WTC11 (cell line): Measurements from ENCODE around the gene CELF4. TPM values are rescaled to one million over a fixed set of nuclear protein-coding genes. Genes with fewer than 3 reads are reported as not detected.
A peak's percentile ranks its signal among the peaks of the same experiment; 100 is the strongest.

ENCODE experiments used
- ATAC-seq: fragments of 200-7000 bp; cut with Tn5 transposase; 2 replicates; pipeline ENCODE4 v1.10.0; 2021; ENCODE audit warnings: mild to moderate bottlenecking, moderate library complexity
- CTCF ChIA-PET: fragments of 300-600 bp; sonication (Branson Sonifier 250); formaldehyde crosslinking; loops from one replicate; lab custom pipeline; 2021; ENCODE audit warnings: antibody characterized with exemption; lab: Charles Lee
- POLR2A ChIA-PET: fragments of 350-600 bp; sonication (Branson Sonifier 250); formaldehyde crosslinking; loops from one replicate; lab custom pipeline; 2021; ENCODE audit warnings: antibody characterized with exemption; lab: Charles Lee
- DNase-seq: peaks from one replicate; pipeline ENCODE4 v3.0.0; 2021; ENCODE audit warnings: low spot score
- H3K27ac Mint-ChIP-seq: 2 replicates; pipeline ENCODE4 v1.8.0; 2021; ENCODE audit warnings: mixed read lengths
- H3K27me3 Mint-ChIP-seq: 2 replicates; pipeline ENCODE4 v1.8.0; 2021; ENCODE audit warnings: low read depth, mild to moderate bottlenecking, moderate library complexity, mixed read lengths
- H3K36me3 Mint-ChIP-seq: 2 replicates; pipeline ENCODE4 v1.8.0; 2021; ENCODE audit warnings: mixed read lengths
- H3K4me1 Mint-ChIP-seq: 2 replicates; pipeline ENCODE4 v1.8.0; 2022; ENCODE audit warnings: mixed read lengths
- H3K4me3 Mint-ChIP-seq: 2 replicates; pipeline ENCODE4 v1.8.0; 2021; ENCODE audit warnings: mild to moderate bottlenecking, moderate library complexity, mixed read lengths
- H3K9me3 Mint-ChIP-seq: 2 replicates; pipeline ENCODE4 v1.8.0; 2021; ENCODE audit warnings: mixed read lengths
- ATF1 ChIP-seq: sonication (generic); formaldehyde crosslinking; IDR thresholded peaks from 2 replicates; pipeline ENCODE4 v1.8.1; 2023; ENCODE audit warnings: mild to moderate bottlenecking, moderate library complexity, missing genetic modification reagents
- ATF2 ChIP-seq: sonication (generic); formaldehyde crosslinking; IDR thresholded peaks from 2 replicates; pipeline ENCODE4 v1.8.1; 2022; ENCODE audit warnings: low read depth, missing genetic modification reagents, borderline replicate concordance
- CTCF ChIP-seq: fragments of 200-600 bp; IDR thresholded peaks from 2 replicates; pipeline ENCODE4 v1.8.0; 2022; ENCODE audit warnings: antibody characterized with exemption
- ELF4 ChIP-seq: sonication (generic); formaldehyde crosslinking; IDR thresholded peaks from 2 replicates; pipeline ENCODE4 v1.8.1; 2022; ENCODE audit warnings: low read depth, mild to moderate bottlenecking, moderate library complexity, missing genetic modification reagents
- ERG ChIP-seq: fragments of 250-450 bp; sonication (Bioruptor Pico); IDR thresholded peaks from 2 replicates; pipeline ENCODE4 v1.8.0; 2021; ENCODE audit warnings: mild to moderate bottlenecking
- ESRRA ChIP-seq: sonication (generic); formaldehyde crosslinking; IDR thresholded peaks from 2 replicates; pipeline ENCODE4 v1.8.1; 2022; ENCODE audit warnings: mild to moderate bottlenecking, missing genetic modification reagents, borderline replicate concordance
- GABPB1 ChIP-seq: sonication (generic); formaldehyde crosslinking; IDR thresholded peaks from 2 replicates; pipeline ENCODE4 v1.8.1; 2023; ENCODE audit warnings: mild to moderate bottlenecking, missing genetic modification reagents
- JUN ChIP-seq: sonication (generic); formaldehyde crosslinking; IDR thresholded peaks from 2 replicates; pipeline ENCODE4 v1.8.0; 2023; ENCODE audit warnings: mild to moderate bottlenecking, missing genetic modification reagents
- MYBL2 ChIP-seq: sonication (generic); formaldehyde crosslinking; IDR thresholded peaks from 2 replicates; pipeline ENCODE4 v1.8.1; 2023; ENCODE audit warnings: mild to moderate bottlenecking, moderate library complexity, missing genetic modification reagents
- SP1 ChIP-seq: sonication (generic); formaldehyde crosslinking; conservative IDR thresholded peaks from 2 replicates; pipeline ENCODE4 v1.8.1; 2022; ENCODE audit warnings: missing genetic modification reagents
- TP53 ChIP-seq: sonication (generic); formaldehyde crosslinking; IDR thresholded peaks from 2 replicates; pipeline ENCODE4 v1.8.1; 2023; ENCODE audit warnings: mild to moderate bottlenecking, missing genetic modification reagents
- USF2 ChIP-seq: sonication (generic); formaldehyde crosslinking; IDR thresholded peaks from 2 replicates; pipeline ENCODE4 v1.8.1; 2023; ENCODE audit warnings: mild to moderate bottlenecking, missing genetic modification reagents, moderate library complexity
- ZBTB21 ChIP-seq: sonication (generic); formaldehyde crosslinking; IDR thresholded peaks from 2 replicates; pipeline ENCODE4 v1.8.1; 2023; ENCODE audit warnings: mild to moderate bottlenecking, missing genetic modification reagents, borderline replicate concordance
- ZMAT4 ChIP-seq: fragments of 250-450 bp; sonication (Bioruptor Pico); IDR thresholded peaks from 2 replicates; pipeline ENCODE4 v1.9.0; 2021; ENCODE audit warnings: mild to moderate bottlenecking
- ZNF121 ChIP-seq: sonication (generic); formaldehyde crosslinking; IDR thresholded peaks from 2 replicates; pipeline ENCODE4 v1.8.0; 2023; ENCODE audit warnings: missing genetic modification reagents
- ZNF396 ChIP-seq: fragments of 250-450 bp; sonication (Bioruptor Pico); IDR thresholded peaks from 2 replicates; pipeline ENCODE4 v1.8.0; 2021; ENCODE audit warnings: mild to moderate bottlenecking, moderate library complexity, borderline replicate concordance
- ZNF423 ChIP-seq: fragments of 250-450 bp; sonication (Bioruptor Pico); IDR thresholded peaks from 2 replicates; pipeline ENCODE4 v2.1.2; 2022; ENCODE audit warnings: mild to moderate bottlenecking, moderate library complexity
- ZNF425 ChIP-seq: fragments of 250-450 bp; sonication (Bioruptor Pico); conservative IDR thresholded peaks from 2 replicates; pipeline ENCODE4 v1.9.0; 2021; ENCODE audit warnings: mild to moderate bottlenecking
- total RNA-seq: library from RNA; stranded (reverse); gene quantifications from 3 replicates; pipeline ENCODE4 v1.2.3, GENCODE V29; 2021

Gene CELF4
- total RNA-seq, 1 experiment from 2014 or later, result 2.9 TPM

GRCh38 chr18:37494406-37494805 lies 71.2 kb downstream of the CELF4 start (continued):
- TF ChIP-seq ERG (CRISPR knock-in tag) (no peak), ZNF423 (CRISPR knock-in tag) (no peak)

GRCh38 chr18:37493352-37493935 lies 72.2 kb downstream of the CELF4 start:
- H3K9me3 Mint-ChIP-seq, result no peaks in the 10 kb centered on the region
- TF ChIP-seq ZBTB21 (CRISPR knock-in tag), result no peak
- no peak for TF ChIP-seq ATF1 (CRISPR knock-in tag)
- no peak for TF ChIP-seq USF2 (CRISPR knock-in tag)
- no peak for TF ChIP-seq MYBL2
- no peak for TF ChIP-seq SP1
- TF ChIP-seq ATF2, result no peak
- TF ChIP-seq ELF4 (CRISPR knock-in tag), result no peak
- no peak for TF ChIP-seq CTCF
- TF ChIP-seq ESRRA (CRISPR knock-in tag), result no peak
- no peak for TF ChIP-seq ZNF396
- peak; percentile 48 for ATAC-seq
- H3K27me3 Mint-ChIP-seq, result peaks cover 22% of the 10 kb centered on the region
- ChIA-PET POLR2A (no interaction called here), CTCF (interaction anchor here (1.4 to 2.0 kb wide), 3 partner anchors 8 to 40 kb away, joined by 3 to 11 read pairs (median 6); no protein-coding TSS in a partner anchor)
- H3K4me3 Mint-ChIP-seq, result no peak overlapping the region
- DNase-seq, result no peak
- peaks cover 48% of the 10 kb centered on the region for H3K4me1 Mint-ChIP-seq
- H3K27ac Mint-ChIP-seq, result no peak overlapping the region
- H3K36me3 Mint-ChIP-seq, result no peaks in the 10 kb centered on the region

- Mint-ChIP-seq H3K4me3 (no peak overlapping the region), H3K9me3 (no peaks in the 10 kb centered on the region), H3K4me1 (peaks cover 51% of the 10 kb centered on the region), H3K27ac (no peak overlapping the region), H3K27me3 (peaks cover 27% of the 10 kb centered on the region), H3K36me3 (no peaks in the 10 kb centered on the region)
- no peak for TF ChIP-seq ZBTB21 (CRISPR knock-in tag)
- no peak for TF ChIP-seq JUN
- no peak for TF ChIP-seq TP53 (CRISPR knock-in tag)
- TF ChIP-seq ZNF425 (CRISPR knock-in tag), result no peak
- no peak for TF ChIP-seq ZNF121 (CRISPR knock-in tag)
- no peak for TF ChIP-seq ZMAT4 (CRISPR knock-in tag)
- no peak for TF ChIP-seq ELF4 (CRISPR knock-in tag)
- no peak for TF ChIP-seq GABPB1 (CRISPR knock-in tag)
- TF ChIP-seq ESRRA (CRISPR knock-in tag), result no peak
- ChIA-PET CTCF (interaction anchor here (1.4 to 2.0 kb wide), 3 partner anchors 8 to 40 kb away, joined by 3 to 11 read pairs (median 6); no protein-coding TSS in a partner anchor), POLR2A (no interaction called here)
- no peak for DNase-seq
- no peak for ATAC-seq
Measured at GRCh38 chr18:37492952-37493351, 72.6 kb downstream of the CELF4 start.
